Measurements from ENCODE around the gene NKX1-1.

Gene NKX1-1

DNA sequence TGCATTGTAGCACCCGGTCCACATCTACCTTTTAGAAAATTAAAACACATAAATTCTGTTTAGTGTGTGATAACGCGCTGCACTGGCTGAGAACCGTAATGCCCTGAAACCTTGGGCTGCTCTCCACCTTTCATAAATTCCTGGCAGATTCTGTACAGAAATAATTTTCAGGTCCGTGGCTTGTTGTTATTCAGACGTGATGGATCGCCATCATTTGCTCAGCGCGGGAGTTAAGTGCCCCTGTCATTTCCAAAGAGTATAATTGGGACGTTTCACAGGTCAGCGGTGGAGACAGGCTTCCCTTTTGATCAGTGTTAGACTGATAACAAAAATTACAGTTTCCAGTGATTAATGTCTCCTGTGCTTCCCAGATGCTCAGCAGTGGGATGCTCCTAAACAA, 42.7 kb downstream of the NKX1-1 start:
- no peak overlapping the region for H3K27ac ChIP-seq (replicated peaks; ENCODE audit: low read length)
- H2BK12ac ChIP-seq (ENCODE audit: low read length), result no peak overlapping the region
- H3K4me1 ChIP-seq (ENCODE audit: control insufficient read depth in 2 of 2, insufficient read depth in 1 of 2, low read depth in 1 of 2, low read length in 2 of 2), result no peaks in the 10 kb centered on the region
- no peak overlapping the region for H2AK5ac ChIP-seq (ENCODE audit: low read depth, low read length)
- H3K79me1 ChIP-seq (ENCODE audit: low read depth, low read length), result peaks cover 5% of the 10 kb centered on the region
- H4K91ac ChIP-seq (ENCODE audit: low read depth, low read length, poor library complexity), result no peak overlapping the region
- no peak overlapping the region for H2BK5ac ChIP-seq (ENCODE audit: low read length)
- H3K27me3 ChIP-seq (ENCODE audit: control insufficient read depth in 3 of 3, insufficient read depth in 3 of 3, low read depth in 1 of 3, low read length in 3 of 3), result no peaks in the 10 kb centered on the region
- no peak overlapping the region for H3K4me2 ChIP-seq (ENCODE audit: insufficient read depth, low read length, poor library complexity, severe bottlenecking)
- no peak overlapping the region for H3K23ac ChIP-seq (ENCODE audit: low read depth, low read length, poor library complexity)
- no peak overlapping the region for H2AFZ ChIP-seq (ENCODE audit: low read length)
- H3K4me3 ChIP-seq (ENCODE audit: low read length in 2 of 2), result no peak overlapping the region
- no peak overlapping the region for H3K9ac ChIP-seq (ENCODE audit: low read depth, low read length, poor library complexity)
- no peak overlapping the region for H3K14ac ChIP-seq (ENCODE audit: low read length)
- no peak for DNase-seq (ENCODE audit: low spot score)
- H2BK120ac ChIP-seq (ENCODE audit: low read depth, low read length), result no peak overlapping the region
- H4K8ac ChIP-seq (ENCODE audit: low read depth, low read length), result no peak overlapping the region
- no peak overlapping the region for H3K4ac ChIP-seq (ENCODE audit: low read length)
- no peak overlapping the region for H3K18ac ChIP-seq (ENCODE audit: low read length)
- WGBS, 2 donors (ENCODE audit: extremely low coverage in 2 of 2, insufficient read length in 2 of 2, insufficient replicate concordance in 1 of 2), result no CpG with 5 or more reads among the region's 11 CpGs
- H3K9me3 ChIP-seq (replicated peaks in 1 of 2; ENCODE audit: control insufficient read depth in 2 of 2, insufficient read depth in 1 of 2, low read depth in 1 of 2, low read length in 2 of 2), result no peaks in the 10 kb centered on the region
- H3K36me3 ChIP-seq (replicated peaks in 1 of 2; ENCODE audit: control insufficient read depth in 2 of 2, insufficient read depth in 2 of 2, low read length in 2 of 2), result peaks cover 0 to 15% of the 10 kb centered on the region in 2 donors
- H2BK15ac ChIP-seq (ENCODE audit: low read length), result no peak overlapping the region

DNA sequence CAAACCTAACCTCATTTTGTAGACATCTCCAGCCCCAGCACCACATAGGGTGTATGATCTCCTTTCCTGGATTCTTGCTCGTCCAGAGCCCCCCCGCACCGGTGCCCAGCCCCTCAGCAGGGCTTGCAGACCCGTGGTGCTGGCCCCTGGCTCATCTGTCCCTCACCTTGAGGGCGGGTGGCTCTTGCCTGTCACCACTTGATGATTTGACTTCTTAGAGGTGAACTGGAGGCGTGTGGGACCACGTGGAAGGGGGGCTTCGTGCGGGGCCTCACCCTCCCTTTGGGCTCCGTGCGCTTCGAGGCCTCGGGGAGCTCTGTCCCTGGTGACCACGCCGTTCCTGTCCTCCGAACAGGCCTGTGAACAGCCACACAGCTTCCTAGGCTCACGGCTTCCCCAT, 43.7 kb downstream of the NKX1-1 start:
- no peak overlapping the region for H2BK5ac ChIP-seq (ENCODE audit: low read length)
- no CpG with 5 or more reads among the region's 17 CpGs for WGBS, 2 donors (ENCODE audit: extremely low coverage in 2 of 2, insufficient read length in 2 of 2, insufficient replicate concordance in 1 of 2)
- H3K36me3 ChIP-seq (replicated peaks in 1 of 2; ENCODE audit: control insufficient read depth in 2 of 2, insufficient read depth in 2 of 2, low read length in 2 of 2), result peaks cover 0 to 17% of the 10 kb centered on the region in 2 donors
- H2AK5ac ChIP-seq (ENCODE audit: low read depth, low read length), result peak overlapping the region; percentile 88
- H2BK15ac ChIP-seq (ENCODE audit: low read length), result no peak overlapping the region
- H2BK120ac ChIP-seq (ENCODE audit: low read depth, low read length), result no peak overlapping the region
- H3K9me3 ChIP-seq (replicated peaks in 1 of 2; ENCODE audit: control insufficient read depth in 2 of 2, insufficient read depth in 1 of 2, low read depth in 1 of 2, low read length in 2 of 2), result no peaks in the 10 kb centered on the region
- no peak overlapping the region for H3K4ac ChIP-seq (ENCODE audit: low read length)
- H3K27ac ChIP-seq (replicated peaks; ENCODE audit: low read length), result no peak overlapping the region
- H2AFZ ChIP-seq (ENCODE audit: low read length), result no peak overlapping the region
- no peak overlapping the region for H3K14ac ChIP-seq (ENCODE audit: low read length)
- no peak overlapping the region for H3K18ac ChIP-seq (ENCODE audit: low read length)
- peak overlapping the region; percentile 89 for H3K23ac ChIP-seq (ENCODE audit: low read depth, low read length, poor library complexity)
- no peak overlapping the region for H3K4me3 ChIP-seq (ENCODE audit: low read length in 2 of 2)
- no peak overlapping the region for H2BK12ac ChIP-seq (ENCODE audit: low read length)
- no peak overlapping the region for H3K4me2 ChIP-seq (ENCODE audit: insufficient read depth, low read length, poor library complexity, severe bottlenecking)
- H4K91ac ChIP-seq (ENCODE audit: low read depth, low read length, poor library complexity), result no peak overlapping the region
- no peaks in the 10 kb centered on the region for H3K4me1 ChIP-seq (ENCODE audit: control insufficient read depth in 2 of 2, insufficient read depth in 1 of 2, low read depth in 1 of 2, low read length in 2 of 2)
- H3K27me3 ChIP-seq (ENCODE audit: control insufficient read depth in 3 of 3, insufficient read depth in 3 of 3, low read depth in 1 of 3, low read length in 3 of 3), result no peaks in the 10 kb centered on the region
- H4K8ac ChIP-seq (ENCODE audit: low read depth, low read length), result no peak overlapping the region
- no peak for DNase-seq (ENCODE audit: low spot score)
- H3K79me1 ChIP-seq (ENCODE audit: low read depth, low read length), result peaks cover 5% of the 10 kb centered on the region
- H3K9ac ChIP-seq (ENCODE audit: low read depth, low read length, poor library complexity), result peak overlapping the region; percentile 63

DNA sequence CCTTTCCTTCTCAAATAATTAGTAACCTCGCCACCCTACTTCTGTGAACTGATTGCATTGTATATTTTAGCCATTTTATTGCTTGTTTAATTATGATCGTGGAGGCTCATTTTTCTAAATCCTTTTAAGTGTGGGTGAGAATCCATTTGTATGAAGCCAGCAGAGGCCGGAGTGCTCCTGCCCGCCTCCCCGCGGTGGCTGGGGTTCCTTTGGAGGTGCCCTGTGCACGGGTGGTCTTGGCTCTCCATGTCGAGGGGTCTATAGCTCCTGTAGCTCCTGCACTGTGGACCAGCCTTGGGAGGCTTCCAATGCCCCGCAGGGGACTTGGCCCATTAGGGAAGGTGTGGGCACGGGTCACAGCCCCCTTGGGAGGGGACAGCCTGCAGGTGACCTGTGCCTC, 44.2 kb downstream of the NKX1-1 start:
- H3K4me1 ChIP-seq (ENCODE audit: control insufficient read depth in 2 of 2, insufficient read depth in 1 of 2, low read depth in 1 of 2, low read length in 2 of 2), result no peaks in the 10 kb centered on the region
- H3K18ac ChIP-seq (ENCODE audit: low read length), result no peak overlapping the region

DNA sequence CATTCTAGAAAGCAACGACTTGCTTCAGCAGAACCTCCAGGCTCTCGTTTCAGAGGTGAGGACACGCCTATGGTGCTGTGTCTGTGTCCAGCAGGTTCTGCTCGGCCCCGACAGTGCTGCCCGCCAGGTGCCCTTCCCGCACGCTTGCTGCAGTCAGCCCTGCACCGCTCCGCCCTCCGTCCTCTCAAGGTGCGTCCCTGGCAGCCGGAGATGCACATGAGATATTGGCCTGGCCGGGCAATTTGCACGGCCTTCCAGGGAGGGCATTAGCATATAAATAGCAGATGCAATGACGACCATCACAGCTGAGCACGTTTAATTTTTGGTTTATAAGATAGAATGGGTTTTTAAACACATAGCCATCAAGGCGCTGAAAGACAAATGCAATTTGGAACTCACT, 44.8 kb downstream of the NKX1-1 start:
- Histone ChIP-seq H4K8ac (ENCODE audit: low read depth, low read length) (no peak overlapping the region), H2BK12ac (ENCODE audit: low read length) (no peak overlapping the region), H3K23ac (ENCODE audit: low read depth, low read length, poor library complexity) (no peak overlapping the region), H3K4me1 (ENCODE audit: control insufficient read depth in 2 of 2, insufficient read depth in 1 of 2, low read depth in 1 of 2, low read length in 2 of 2) (no peaks in the 10 kb centered on the region), H3K4me3 (ENCODE audit: low read length in 2 of 2) (no peak overlapping the region), H3K79me1 (ENCODE audit: low read depth, low read length) (peaks cover 2% of the 10 kb centered on the region), H3K27ac (replicated peaks; ENCODE audit: low read length) (no peak overlapping the region), H2BK5ac (ENCODE audit: low read length) (no peak overlapping the region), H2AFZ (ENCODE audit: low read length) (no peak overlapping the region), H2BK120ac (ENCODE audit: low read depth, low read length) (no peak overlapping the region), H3K9ac (ENCODE audit: low read depth, low read length, poor library complexity) (no peak overlapping the region), H3K36me3 (replicated peaks in 1 of 2; ENCODE audit: control insufficient read depth in 2 of 2, insufficient read depth in 2 of 2, low read length in 2 of 2) (peaks cover 0 to 25% of the 10 kb centered on the region in 2 donors), H2BK15ac (ENCODE audit: low read length) (no peak overlapping the region), H3K9me3 (replicated peaks in 1 of 2; ENCODE audit: control insufficient read depth in 2 of 2, insufficient read depth in 1 of 2, low read depth in 1 of 2, low read length in 2 of 2) (no peaks in the 10 kb centered on the region), H3K4ac (ENCODE audit: low read length) (no peak overlapping the region), H3K4me2 (ENCODE audit: insufficient read depth, low read length, poor library complexity, severe bottlenecking) (no peak overlapping the region), H2AK5ac (ENCODE audit: low read depth, low read length) (no peak overlapping the region), H3K14ac (ENCODE audit: low read length) (no peak overlapping the region), H4K91ac (ENCODE audit: low read depth, low read length, poor library complexity) (no peak overlapping the region), H3K18ac (ENCODE audit: low read length) (no peak overlapping the region), H3K27me3 (ENCODE audit: control insufficient read depth in 3 of 3, insufficient read depth in 3 of 3, low read depth in 1 of 3, low read length in 3 of 3) (no peaks in the 10 kb centered on the region)
- DNase-seq (ENCODE audit: low spot score), result no peak
- no CpG with 5 or more reads among the region's 18 CpGs for WGBS, 2 donors (ENCODE audit: extremely low coverage in 2 of 2, insufficient read length in 2 of 2, insufficient replicate concordance in 1 of 2)

More for the DNA sequence above, 44.2 kb downstream of the NKX1-1 start:
- H2BK12ac ChIP-seq (ENCODE audit: low read length), result peak overlapping the region; percentile 10
- H3K4ac ChIP-seq (ENCODE audit: low read length), result no peak overlapping the region
- H3K23ac ChIP-seq (ENCODE audit: low read depth, low read length, poor library complexity), result no peak overlapping the region
- H3K14ac ChIP-seq (ENCODE audit: low read length), result no peak overlapping the region
- H3K4me3 ChIP-seq (ENCODE audit: low read length in 2 of 2), result no peak overlapping the region
- no peak for DNase-seq (ENCODE audit: low spot score)
- no peak overlapping the region for H4K8ac ChIP-seq (ENCODE audit: low read depth, low read length)
- H3K79me1 ChIP-seq (ENCODE audit: low read depth, low read length), result peaks cover 5% of the 10 kb centered on the region
- WGBS, 2 donors (ENCODE audit: extremely low coverage in 2 of 2, insufficient read length in 2 of 2, insufficient replicate concordance in 1 of 2), result no CpG with 5 or more reads among the region's 10 CpGs
- no peaks in the 10 kb centered on the region for H3K27me3 ChIP-seq (ENCODE audit: control insufficient read depth in 3 of 3, insufficient read depth in 3 of 3, low read depth in 1 of 3, low read length in 3 of 3)
- no peak overlapping the region for H2AK5ac ChIP-seq (ENCODE audit: low read depth, low read length)
- H2BK15ac ChIP-seq (ENCODE audit: low read length), result no peak overlapping the region
- no peak overlapping the region for H3K27ac ChIP-seq (replicated peaks; ENCODE audit: low read length)
- peaks cover 0 to 21% of the 10 kb centered on the region in 2 donors for H3K36me3 ChIP-seq (replicated peaks in 1 of 2; ENCODE audit: control insufficient read depth in 2 of 2, insufficient read depth in 2 of 2, low read length in 2 of 2)
- H2BK120ac ChIP-seq (ENCODE audit: low read depth, low read length), result no peak overlapping the region
- no peaks in the 10 kb centered on the region for H3K9me3 ChIP-seq (replicated peaks in 1 of 2; ENCODE audit: control insufficient read depth in 2 of 2, insufficient read depth in 1 of 2, low read depth in 1 of 2, low read length in 2 of 2)
- H4K91ac ChIP-seq (ENCODE audit: low read depth, low read length, poor library complexity), result no peak overlapping the region
- no peak overlapping the region for H2AFZ ChIP-seq (ENCODE audit: low read length)
- no peak overlapping the region for H2BK5ac ChIP-seq (ENCODE audit: low read length)
- no peak overlapping the region for H3K4me2 ChIP-seq (ENCODE audit: insufficient read depth, low read length, poor library complexity, severe bottlenecking)
- H3K9ac ChIP-seq (ENCODE audit: low read depth, low read length, poor library complexity), result no peak overlapping the region

All from neuronal stem cell (in vitro differentiated cells).